ENCODE measurements around the gene KIF26B.
A peak's percentile ranks its signal among the peaks of the same experiment; 100 is the strongest.

The KIF26B gene

DNA sequence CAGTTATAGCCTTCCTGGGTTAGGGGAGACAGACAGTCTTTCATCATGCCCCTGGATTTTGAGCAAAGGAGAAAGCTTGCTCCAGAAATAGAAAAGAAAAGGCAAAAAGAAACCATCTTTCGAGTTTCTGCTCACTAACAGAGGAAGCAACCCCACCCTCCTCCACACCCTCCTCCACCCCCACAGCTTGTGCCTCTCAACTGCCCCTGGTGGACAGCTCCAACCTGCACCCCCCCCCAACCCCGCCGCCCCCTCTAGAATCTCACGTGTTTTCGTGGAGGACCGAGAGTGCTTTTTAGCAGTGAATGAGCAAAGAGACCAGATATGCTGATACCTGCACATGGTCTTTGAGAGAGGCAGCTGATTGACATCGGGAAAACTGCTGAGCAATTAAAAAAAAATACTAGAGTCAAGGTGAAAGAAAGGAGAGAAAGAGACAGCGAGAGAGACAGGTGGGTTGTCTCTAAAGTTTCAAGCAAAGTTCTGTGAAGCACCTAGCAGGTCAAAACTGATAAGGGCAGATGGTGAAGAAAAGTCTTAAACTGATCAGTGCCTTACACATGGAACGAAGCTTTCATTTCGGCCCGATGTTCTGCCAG is 358.3 kb downstream of the KIF26B start:
- TF ChIP-seq CTCF (IDR thresholded peaks at IDR 0.05; ENCODE audit: low read depth, low read length, missing control alignments), result peak; percentile 16
- DNase-seq (ENCODE audit: extremely low read depth, low read depth), result no peak
- H3K4me3 ChIP-seq (replicated peaks; ENCODE audit: low read depth, low read length), result peak overlapping the region; percentile 14

GRCh38 chr1:245516284-245516759 is 361.5 kb downstream of the KIF26B start:
- TF ChIP-seq CTCF (IDR thresholded peaks at IDR 0.05; ENCODE audit: low read depth, low read length, missing control alignments), result peak; percentile 20
- H3K4me3 ChIP-seq (replicated peaks; ENCODE audit: low read depth, low read length), result no peak overlapping the region
- DNase-seq (ENCODE audit: extremely low read depth, low read depth), result no peak

- no peak overlapping the region for H3K4me3 ChIP-seq (replicated peaks; ENCODE audit: low read depth, low read length)
- no peak for TF ChIP-seq CTCF (IDR thresholded peaks at IDR 0.05; ENCODE audit: low read depth, low read length, missing control alignments)
- DNase-seq (ENCODE audit: extremely low read depth, low read depth), result no peak
These were observed 365.8 kb downstream of the KIF26B start for GRCh38 chr1:245520611-245521010.

- DNase-seq (ENCODE audit: extremely low read depth, low read depth), result no peak
- no peak overlapping the region for H3K4me3 ChIP-seq (replicated peaks; ENCODE audit: low read depth, low read length)
- TF ChIP-seq CTCF (IDR thresholded peaks at IDR 0.05; ENCODE audit: low read depth, low read length, missing control alignments), result no peak
These were observed 371.4 kb downstream of the KIF26B start for GRCh38 chr1:245526141-245526540.

- no peak for DNase-seq (ENCODE audit: extremely low read depth, low read depth)
- no peak overlapping the region for H3K4me3 ChIP-seq (replicated peaks; ENCODE audit: low read depth, low read length)
- no peak for TF ChIP-seq CTCF (IDR thresholded peaks at IDR 0.05; ENCODE audit: low read depth, low read length, missing control alignments)
These were observed 373.5 kb downstream of the KIF26B start for GRCh38 chr1:245528258-245528635.

DNA sequence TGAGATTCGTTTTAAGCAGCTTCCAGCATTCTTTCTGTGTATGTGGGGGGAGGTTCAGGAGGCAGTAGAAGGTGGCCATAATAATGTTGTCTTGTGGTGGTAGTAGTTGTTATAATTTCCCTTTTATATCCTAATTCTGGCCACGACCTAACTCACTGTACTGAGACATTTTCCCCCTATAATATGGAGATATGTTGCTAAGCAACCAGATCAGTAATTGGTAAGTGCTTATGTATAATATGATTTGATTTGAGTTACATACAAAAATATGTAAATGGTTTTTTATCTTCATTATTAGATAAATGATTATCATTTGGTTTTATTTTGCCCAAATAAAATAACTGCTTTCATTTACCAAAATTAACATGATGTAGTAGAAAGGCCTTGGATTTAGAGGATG is 376.2 kb downstream of the KIF26B start:
- no peak for TF ChIP-seq CTCF (IDR thresholded peaks at IDR 0.05; ENCODE audit: low read depth, low read length, missing control alignments)
- DNase-seq (ENCODE audit: extremely low read depth, low read depth), result no peak
- no peak overlapping the region for H3K4me3 ChIP-seq (replicated peaks; ENCODE audit: low read depth, low read length)

GRCh38 chr1:245537992-245538391 is 383.2 kb downstream of the KIF26B start:
- DNase-seq (ENCODE audit: extremely low read depth, low read depth), result no peak
- H3K4me3 ChIP-seq (replicated peaks; ENCODE audit: low read depth, low read length), result no peak overlapping the region
- TF ChIP-seq CTCF (IDR thresholded peaks at IDR 0.05; ENCODE audit: low read depth, low read length, missing control alignments), result no peak

Measured in HFF-Myc (cell line).